DOHH2 (cell line): ENCODE data around the gene PCYOX1L.

Source experiments
- H3F3A ChIP-seq: fragments of 200-600 bp; sonication (generic), shearing (Covaris generic); 2 replicates; pipeline ENCODE4 v1.6.0; 2016; ENCODE audit warnings: antibody characterized with exemption, mild to moderate bottlenecking; ENCODE audit not compliant: control insufficient read depth, insufficient read depth
- H3K27ac ChIP-seq: fragments of 200-600 bp; sonication (generic); 2 replicates; pipeline ENCODE4 v1.5.1; 2014; ENCODE audit warnings: low read depth, mild to moderate bottlenecking, low read length, moderate library complexity
- H3K27me3 ChIP-seq: fragments of 200-600 bp; sonication (generic); 2 replicates; pipeline ENCODE4 v1.6.1; 2014; ENCODE audit warnings: mild to moderate bottlenecking, low read length, mixed read lengths; ENCODE audit not compliant: control insufficient read depth
- H3K36me3 ChIP-seq: fragments of 200-600 bp; sonication (generic); 2 replicates; pipeline ENCODE4 v1.6.1; 2014; ENCODE audit warnings: mild to moderate bottlenecking, low read length, moderate library complexity, mixed read lengths; ENCODE audit not compliant: control insufficient read depth
- H3K4me1 ChIP-seq: fragments of 200-600 bp; sonication (generic); 2 replicates; pipeline ENCODE4 v1.6.1; 2014; ENCODE audit warnings: mild to moderate bottlenecking, low read length, mixed read lengths; ENCODE audit not compliant: control insufficient read depth
- H3K4me2 ChIP-seq: fragments of 200-600 bp; sonication (generic); 2 replicates; pipeline ENCODE4 v1.6.0; 2014; ENCODE audit warnings: mild to moderate bottlenecking, low read length, moderate library complexity
- H3K4me3 ChIP-seq: fragments of 200-600 bp; sonication (generic); 2 replicates; pipeline ENCODE4 v1.5.1; 2014; ENCODE audit warnings: mild to moderate bottlenecking, low read length, mixed read lengths
- H3K79me2 ChIP-seq: fragments of 200-600 bp; sonication (generic); 2 replicates; pipeline ENCODE4 v1.6.1; 2014; ENCODE audit warnings: mild to moderate bottlenecking, low read length, mixed read lengths; ENCODE audit not compliant: control insufficient read depth
- H3K9me2 ChIP-seq: fragments of 200-600 bp; sonication (generic); replicated peaks from 2 replicates; pipeline ENCODE4 v1.6.1; 2014; ENCODE audit warnings: mild to moderate bottlenecking, low read length, mixed read lengths; ENCODE audit not compliant: control insufficient read depth
- H3K9me3 ChIP-seq: fragments of 200-600 bp; sonication (generic); 2 replicates; pipeline ENCODE4 v1.6.1; 2014; ENCODE audit warnings: antibody characterized with exemption, low read length, mixed read lengths; ENCODE audit not compliant: control insufficient read depth, insufficient read depth
- H4K20me1 ChIP-seq: fragments of 200-600 bp; sonication (generic); 2 replicates; pipeline ENCODE4 v1.6.0; 2014; ENCODE audit warnings: low read depth, mild to moderate bottlenecking, antibody characterized with exemption, low read length, moderate library complexity; ENCODE audit not compliant: control insufficient read depth, insufficient read depth
- CTCF ChIP-seq: fragments of 200-600 bp; sonication (generic); IDR thresholded peaks from one replicate; pipeline ENCODE4 v1.5.1; 2014; ENCODE audit warnings: antibody characterized with exemption, mild to moderate bottlenecking, low read depth, low read length; ENCODE audit not compliant: poor library complexity, severe bottlenecking
- EZH2phosphoT487 ChIP-seq: fragments of 200-600 bp; sonication (generic); IDR thresholded peaks from 2 replicates; pipeline ENCODE4 v1.6.1; 2017; ENCODE audit warnings: borderline replicate concordance, mild to moderate bottlenecking, antibody characterized with exemption, low read length, moderate library complexity, mixed read lengths

PCYOX1L gene

GRCh38 chr5:149376711-149377447 lies 19.0 kb downstream of the PCYOX1L start:
- Histone ChIP-seq H3K9me2 (no peaks in the 10 kb centered on the region), H3K27ac (no peak overlapping the region), H3K4me2 (no peak overlapping the region), H3K9me3 (no peaks in the 10 kb centered on the region), H3F3A (no peaks in the 10 kb centered on the region), H3K36me3 (no peaks in the 10 kb centered on the region; the same call in 1 of the 2 replicates), H3K27me3 (no peaks in the 10 kb centered on the region), H3K4me3 (no peak overlapping the region), H4K20me1 (0 out of 2 replicates have a peak, but pooled peaks cover 3% of the 10 kb centered on the region), H3K4me1 (no peaks in the 10 kb centered on the region), H3K79me2 (no peaks in the 10 kb centered on the region)
- TF ChIP-seq EZH2phosphoT487 (no peak), CTCF (no peak)

GRCh38 chr5:149378241-149378820 lies 20.5 kb downstream of the PCYOX1L start:
- Histone ChIP-seq H3K4me3 (no peak overlapping the region), H3K4me1 (no peaks in the 10 kb centered on the region), H3K27ac (no peak overlapping the region), H3K36me3 (no peaks in the 10 kb centered on the region; the same call in 1 of the 2 replicates), H4K20me1 (0 out of 2 replicates have a peak, but pooled peaks cover 3% of the 10 kb centered on the region), H3K9me3 (no peaks in the 10 kb centered on the region), H3K4me2 (no peak overlapping the region), H3K79me2 (no peaks in the 10 kb centered on the region), H3K9me2 (no peaks in the 10 kb centered on the region), H3F3A (no peaks in the 10 kb centered on the region), H3K27me3 (no peaks in the 10 kb centered on the region)
- no peak for TF ChIP-seq CTCF
- TF ChIP-seq EZH2phosphoT487, result no peak

GRCh38 chr5:149379177-149379761 lies 21.4 kb downstream of the PCYOX1L start, which contains the start of gene IL17B:
Gene IL17B, minus strand, starts transcription at chr5:149379292. Its CDS starts 67 bp downstream, at chr5:149379225.
- no peaks in the 10 kb centered on the region for H3K4me1 ChIP-seq
- no peak within 1 kb of the TSS for H3K27ac ChIP-seq
- no peaks in the 10 kb centered on the region for H3K79me2 ChIP-seq
- no peaks in the 10 kb centered on the region for H3K9me3 ChIP-seq
- H3F3A ChIP-seq, result no peaks in the 10 kb centered on the region
- 0 out of 2 replicates have a peak, but pooled peaks cover 3% of the 10 kb centered on the region for H4K20me1 ChIP-seq
- no peak for TF ChIP-seq CTCF
- TF ChIP-seq EZH2phosphoT487, result no peak
- H3K27me3 ChIP-seq, result no peaks in the 10 kb centered on the region
- no peaks in the 10 kb centered on the region for H3K9me2 ChIP-seq
- H3K4me2 ChIP-seq, result no peak within 1 kb of the TSS
- no peaks in the 10 kb centered on the region; the same call in 1 of the 2 replicates for H3K36me3 ChIP-seq
- H3K4me3 ChIP-seq, result no peak within 1 kb of the TSS
